ENCODE results near the gene TRAF2. TPM values are rescaled to one million over a fixed set of nuclear protein-coding genes. Genes with fewer than 3 reads are reported as not detected.

Gene TRAF2
- total RNA-seq, 2 donors from 2014 or later = 53.5 to 73.3 TPM

DNA sequence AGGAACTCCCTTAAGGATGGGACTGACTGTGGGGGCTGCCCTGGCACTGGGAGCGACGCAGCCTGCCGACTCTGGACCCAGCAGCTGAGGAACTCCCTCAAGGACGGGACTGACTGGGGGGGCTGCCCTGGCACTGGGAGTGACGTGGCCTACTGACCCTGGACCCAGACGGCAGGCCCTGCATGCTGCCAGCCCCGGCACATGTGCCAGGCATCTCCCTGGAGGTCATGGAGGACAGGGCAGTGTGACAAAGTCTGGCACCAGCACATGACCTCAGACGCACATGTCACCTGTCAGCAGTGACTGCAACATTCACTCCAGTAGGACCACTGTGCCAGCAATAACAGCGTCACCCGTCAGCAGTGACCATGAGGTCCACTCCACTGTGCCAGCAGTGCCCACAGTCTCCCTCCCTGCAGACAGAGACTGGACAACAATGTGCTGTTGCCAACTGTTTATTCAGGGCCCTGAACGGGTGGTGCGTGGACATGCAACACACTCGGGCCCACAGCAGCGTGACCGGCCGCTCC lies 53.7 kb downstream of the TRAF2 start:
- DNase-seq (no peak), ATAC-seq (replicated peaks in 1 of 2) (no peak)
- no peaks in the 10 kb centered on the region for H3K27me3 Mint-ChIP-seq (ENCODE audit: low read depth)
- no peak overlapping the region for H3K27ac Mint-ChIP-seq
- no peaks in the 10 kb centered on the region for H3K9me3 Mint-ChIP-seq
- no peak overlapping the region for H3K4me3 Mint-ChIP-seq
- H3K4me1 Mint-ChIP-seq (ENCODE audit: low read depth) = peaks cover 10% of the 10 kb centered on the region
- peaks cover 1 to 8% of the 10 kb centered on the region in 2 donors for H3K36me3 Mint-ChIP-seq (ENCODE audit: insufficient read depth in 2 of 2)

DNA sequence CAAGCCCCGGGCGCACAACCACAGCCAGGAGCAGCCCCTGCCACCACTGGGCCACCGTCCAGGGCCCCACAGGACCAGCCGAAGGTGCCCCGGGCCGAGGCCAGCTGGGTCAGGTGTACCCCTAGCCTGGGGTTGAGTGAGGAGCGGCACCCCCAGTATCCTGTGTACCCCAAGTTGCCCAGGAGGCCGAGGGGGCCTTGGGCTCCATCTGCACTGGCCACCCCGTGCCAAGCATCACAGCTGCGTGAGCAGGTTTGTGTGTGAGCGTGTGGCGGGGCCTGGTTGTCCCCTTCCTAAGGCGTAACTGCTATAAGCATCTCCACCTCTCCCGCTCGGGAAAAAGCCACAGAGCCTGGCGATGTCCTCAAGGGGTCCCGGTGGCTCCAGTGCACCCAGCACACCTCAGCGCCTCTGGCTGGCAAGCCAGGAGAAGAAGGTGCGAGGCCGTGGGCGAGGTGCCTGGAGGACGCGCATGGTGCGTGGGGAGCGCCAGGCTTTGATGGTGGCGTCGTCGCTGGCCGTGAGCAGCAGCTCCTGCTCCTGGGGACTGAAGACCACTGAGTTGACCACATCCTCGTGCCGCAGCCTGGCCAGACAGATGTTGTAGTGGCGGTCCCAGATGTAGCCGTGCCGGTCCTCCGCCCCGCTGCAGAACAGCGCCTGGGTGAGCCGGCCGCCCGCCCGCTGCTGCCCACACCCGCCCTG lies 54.4 kb downstream of the TRAF2 start:
- Mint-ChIP-seq H3K9me3 (no peaks in the 10 kb centered on the region), H3K27ac (no peak overlapping the region), H3K4me1 (ENCODE audit: low read depth) (peaks cover 14% of the 10 kb centered on the region), H3K4me3 (no peak overlapping the region), H3K27me3 (ENCODE audit: low read depth) (no peaks in the 10 kb centered on the region), H3K36me3 (ENCODE audit: insufficient read depth in 2 of 2) (peaks cover 1 to 8% of the 10 kb centered on the region in 2 donors)
- ATAC-seq (replicated peaks in 1 of 2) (no peak), DNase-seq (no peak)

DNA sequence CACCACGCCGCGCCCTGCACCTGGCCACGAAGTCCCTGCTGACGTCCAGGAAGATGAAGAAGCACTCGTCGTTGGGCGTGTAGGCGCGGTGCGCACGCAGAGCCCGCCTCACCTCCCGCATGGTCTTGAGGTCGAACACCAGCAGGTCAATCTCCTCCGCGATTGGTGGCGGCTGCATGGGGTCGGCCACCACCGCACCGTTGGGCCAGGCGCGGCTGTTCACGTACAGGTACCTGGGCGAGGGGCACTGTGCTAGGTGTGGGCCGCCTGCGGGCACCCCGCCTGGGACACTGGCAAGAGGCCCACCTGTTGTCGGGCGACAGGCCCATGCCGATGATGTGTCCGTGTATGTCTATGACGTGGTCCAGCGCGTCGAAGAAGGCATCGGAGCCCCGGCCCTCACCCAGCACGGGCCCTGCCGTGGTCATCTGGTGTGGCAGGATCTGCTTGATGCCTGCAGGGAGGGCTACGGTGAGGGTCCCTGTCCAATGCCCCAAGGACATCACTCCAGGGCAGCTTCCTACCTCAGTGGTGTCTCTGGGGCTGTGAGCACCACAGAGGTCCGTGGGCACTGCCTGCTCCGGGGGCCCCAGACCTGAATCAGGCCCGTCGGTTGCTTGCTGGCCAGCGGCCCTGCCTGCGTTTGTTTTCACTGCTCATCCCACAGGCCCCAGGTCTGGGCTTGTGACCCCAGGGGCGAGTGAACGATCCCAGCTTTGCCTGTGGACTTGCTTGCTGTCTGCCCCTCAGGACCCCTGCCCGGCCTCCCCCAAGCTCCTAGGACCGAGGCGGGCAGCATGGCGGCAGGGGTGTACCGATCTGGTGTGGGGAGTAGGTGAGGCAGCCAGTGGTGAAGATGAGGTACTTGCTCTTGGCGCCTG lies 55.2 kb downstream of the TRAF2 start:
- H3K36me3 Mint-ChIP-seq (ENCODE audit: insufficient read depth in 2 of 2) = peaks cover 1 to 8% of the 10 kb centered on the region in 2 donors
- H3K4me3 Mint-ChIP-seq = no peak overlapping the region
- no peaks in the 10 kb centered on the region for H3K27me3 Mint-ChIP-seq (ENCODE audit: low read depth)
- ATAC-seq (replicated peaks in 1 of 2) (no peak), DNase-seq (no peak)
- peaks cover 14% of the 10 kb centered on the region for H3K4me1 Mint-ChIP-seq (ENCODE audit: low read depth)
- H3K27ac Mint-ChIP-seq = no peak overlapping the region
- no peaks in the 10 kb centered on the region for H3K9me3 Mint-ChIP-seq

DNA sequence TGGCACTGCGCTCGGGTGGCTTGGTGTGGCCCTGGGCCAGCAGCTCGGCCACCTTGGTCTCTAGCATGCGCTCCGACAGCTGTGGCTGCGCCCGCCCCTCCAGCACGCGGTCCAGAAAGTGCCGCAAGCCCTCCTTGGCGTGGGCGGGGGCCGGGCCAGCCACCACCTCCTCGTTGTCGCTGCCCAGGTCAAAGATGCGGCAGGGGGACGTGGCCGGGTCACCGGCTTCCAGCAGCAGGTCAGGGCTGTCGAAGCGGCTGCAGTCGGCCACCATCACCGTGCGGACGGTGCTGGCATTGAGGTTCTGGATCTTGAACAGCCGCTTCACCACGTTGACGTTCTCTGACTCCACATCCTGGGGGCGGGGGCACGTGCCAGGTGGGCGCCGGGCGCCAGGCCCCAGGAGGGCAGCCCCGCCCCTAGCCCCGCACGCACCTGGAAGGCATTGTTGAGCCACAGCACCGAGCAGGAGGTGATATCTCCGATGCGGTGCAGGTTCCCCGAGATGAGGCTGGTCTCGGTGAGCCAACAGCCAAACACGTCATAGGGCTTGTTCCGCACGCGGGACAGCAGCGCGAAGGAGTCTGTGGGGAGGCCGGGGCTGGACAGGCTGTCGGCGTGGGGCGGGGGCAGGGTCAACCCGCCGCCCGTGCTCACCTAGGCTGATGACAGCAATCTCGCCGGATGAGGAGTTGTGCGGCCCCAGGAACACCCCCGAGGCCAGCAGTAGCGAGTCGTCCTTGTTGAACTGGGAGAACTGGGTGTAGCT lies 56.0 kb downstream of the TRAF2 start:
- peaks cover 14% of the 10 kb centered on the region for H3K4me1 Mint-ChIP-seq (ENCODE audit: low read depth)
- H3K9me3 Mint-ChIP-seq = no peaks in the 10 kb centered on the region
- peak overlapping the region; percentile 55 to 80 for H3K4me3 Mint-ChIP-seq
- no peaks in the 10 kb centered on the region for H3K27me3 Mint-ChIP-seq (ENCODE audit: low read depth)
- no peak overlapping the region for H3K27ac Mint-ChIP-seq
- peaks cover 1 to 6% of the 10 kb centered on the region in 2 donors for H3K36me3 Mint-ChIP-seq (ENCODE audit: insufficient read depth in 2 of 2)
- ATAC-seq (replicated peaks in 1 of 2) = no peak
- DNase-seq = no peak

DNA sequence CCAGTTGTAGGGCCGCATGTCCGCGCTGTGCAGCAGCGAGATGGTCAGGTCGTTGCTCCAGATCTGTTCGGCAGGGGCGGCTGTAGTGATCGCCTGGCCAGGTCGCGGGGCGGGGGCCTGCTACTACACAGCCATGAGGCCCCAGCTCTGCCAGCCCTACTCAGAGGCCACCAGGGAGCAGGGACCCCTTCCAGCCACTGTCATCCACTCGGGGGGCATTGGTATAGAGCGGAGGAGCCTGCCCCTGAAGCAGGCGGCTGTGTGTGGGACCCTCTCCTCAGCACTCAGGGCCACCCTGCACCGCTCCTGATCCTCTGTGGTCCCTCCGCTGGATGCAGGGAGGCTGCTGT lies 56.5 kb downstream of the TRAF2 start:
- DNase-seq (no peak), ATAC-seq (replicated peaks in 1 of 2) (no peak)
- no peak overlapping the region for H3K27ac Mint-ChIP-seq

DNA sequence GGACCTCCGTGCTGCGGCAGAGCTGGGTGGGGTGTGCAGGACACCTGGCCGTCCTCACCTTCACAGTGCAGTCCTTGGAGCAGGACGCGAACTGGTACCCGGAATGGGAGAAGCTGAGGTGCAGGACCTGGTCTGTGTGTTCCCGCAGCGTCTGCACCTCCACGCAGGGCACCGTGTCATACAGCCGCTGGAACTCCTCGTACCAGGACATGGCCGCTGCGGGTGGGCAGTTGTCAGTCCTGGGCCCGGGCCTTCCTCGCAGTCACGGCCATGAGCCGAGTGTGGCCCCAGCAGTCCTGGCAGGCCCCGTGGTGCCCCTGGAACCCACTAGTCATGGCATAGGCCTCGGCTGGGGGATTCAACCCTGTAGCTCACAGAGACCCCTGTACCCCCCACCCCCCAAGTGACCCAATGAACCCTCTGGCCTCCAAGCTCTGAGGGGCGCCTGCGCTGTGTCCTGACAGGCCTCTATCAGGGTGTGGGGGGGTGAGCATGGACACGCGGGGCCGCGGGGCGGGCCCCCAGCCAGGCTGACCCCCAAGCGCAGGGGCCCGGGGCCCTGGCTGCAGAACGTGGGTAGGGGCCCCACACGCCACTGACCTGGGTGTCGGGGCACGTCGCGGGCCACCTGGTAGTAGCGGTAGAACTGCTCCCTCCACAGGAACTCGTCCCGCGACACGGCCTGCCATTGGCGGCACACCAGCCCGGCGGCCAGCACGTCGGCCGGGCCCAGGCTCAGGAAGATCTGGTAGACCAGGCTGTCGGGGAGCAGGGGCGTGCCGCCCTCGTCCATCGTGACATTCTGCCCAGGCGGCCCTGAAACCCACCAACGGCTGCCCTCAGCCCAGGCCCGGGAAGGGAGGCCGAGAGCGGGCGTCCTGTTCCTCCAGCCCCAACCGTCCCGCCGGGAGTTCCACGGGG lies 57.2 kb downstream of the TRAF2 start:
- Mint-ChIP-seq H3K27me3 (ENCODE audit: low read depth) (no peaks in the 10 kb centered on the region), H3K4me1 (ENCODE audit: low read depth) (peaks cover 16% of the 10 kb centered on the region), H3K36me3 (ENCODE audit: insufficient read depth in 2 of 2) (peaks cover 1 to 5% of the 10 kb centered on the region in 2 donors), H3K9me3 (no peaks in the 10 kb centered on the region), H3K4me3 (peak overlapping the region; percentile 79 to 80), H3K27ac (peak overlapping the region; percentile 61)
- ATAC-seq (replicated peaks in 1 of 2) = peak; percentile 32 to 39
- DNase-seq = peak; percentile 59 to 62

More for the DNA sequence above, 56.5 kb downstream of the TRAF2 start:
- peaks cover 1 to 6% of the 10 kb centered on the region in 2 donors for H3K36me3 Mint-ChIP-seq (ENCODE audit: insufficient read depth in 2 of 2)
- peaks cover 14% of the 10 kb centered on the region for H3K4me1 Mint-ChIP-seq (ENCODE audit: low read depth)
- peak overlapping the region; percentile 55 to 80 for H3K4me3 Mint-ChIP-seq
- H3K27me3 Mint-ChIP-seq (ENCODE audit: low read depth) = no peaks in the 10 kb centered on the region
- no peaks in the 10 kb centered on the region for H3K9me3 Mint-ChIP-seq

DNA sequence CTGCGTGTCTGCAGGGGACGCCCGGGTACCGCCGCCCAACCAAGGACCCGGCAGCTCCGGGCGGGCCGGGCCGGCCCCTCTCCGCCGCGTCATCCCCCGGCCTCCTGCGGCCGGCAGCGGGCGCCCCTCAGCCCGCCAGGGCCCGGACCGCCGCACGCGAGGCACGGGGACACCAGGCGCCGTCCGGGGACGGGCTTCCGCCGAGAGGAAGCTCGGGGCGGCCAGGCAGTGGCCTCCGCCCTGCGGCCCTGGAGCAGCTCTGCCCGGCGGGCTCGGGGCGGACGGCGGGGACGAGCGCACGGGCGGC lies 57.8 kb downstream of the TRAF2 start:
- H3K4me3 Mint-ChIP-seq = peak overlapping the region; percentile 79 to 80
- no peak overlapping the region for H3K27ac Mint-ChIP-seq
- DNase-seq (no peak), ATAC-seq (replicated peaks in 1 of 2) (peak; percentile 47 to 58)
- no peaks in the 10 kb centered on the region for H3K9me3 Mint-ChIP-seq
- H3K36me3 Mint-ChIP-seq (ENCODE audit: insufficient read depth in 2 of 2) = peaks cover 1% of the 10 kb centered on the region in 2 donors
- no peaks in the 10 kb centered on the region for H3K27me3 Mint-ChIP-seq (ENCODE audit: low read depth)
- H3K4me1 Mint-ChIP-seq (ENCODE audit: low read depth) = peaks cover 19% of the 10 kb centered on the region

DNA sequence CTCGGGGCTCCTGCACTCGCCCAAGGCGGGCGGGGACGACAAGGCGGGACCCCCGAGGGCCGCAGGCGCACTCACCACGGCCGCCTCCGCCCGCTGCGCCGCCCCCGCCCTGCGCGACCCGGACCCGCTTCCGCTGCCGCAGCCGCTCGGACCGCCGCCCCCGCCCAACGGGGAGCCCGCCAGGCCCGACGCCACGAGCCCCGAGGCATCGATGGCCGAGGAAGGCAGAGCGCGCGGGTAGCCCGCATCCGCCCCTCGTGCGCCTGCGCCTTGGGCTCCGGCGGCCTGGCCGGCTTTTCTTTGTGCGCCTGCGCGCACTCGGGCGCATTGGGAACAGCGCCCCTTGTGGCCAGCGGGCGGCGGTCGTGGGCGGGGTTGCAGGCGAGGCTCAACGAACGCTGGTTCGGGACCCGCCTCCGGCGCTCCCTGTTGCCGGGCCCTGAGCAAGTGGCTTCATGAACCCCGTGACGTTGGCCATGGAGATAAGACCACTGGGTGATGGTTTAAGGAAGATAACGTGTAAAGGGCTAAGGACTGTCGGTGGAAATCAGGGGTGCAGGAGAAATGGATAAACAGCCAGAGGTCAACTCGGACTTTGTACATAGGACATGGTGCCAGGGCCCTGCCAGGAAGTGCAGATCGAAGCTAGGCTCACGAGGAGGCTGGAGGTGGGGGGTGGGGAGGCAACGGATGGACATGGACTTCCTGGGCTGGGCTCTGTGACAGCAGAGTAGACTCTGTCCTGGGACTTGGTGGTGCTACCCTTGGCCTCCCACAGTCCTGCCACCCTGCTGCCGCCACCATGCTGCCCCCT lies 58.4 kb downstream of the TRAF2 start, which contains the start of the genes C8G and FBXW5:
Gene C8G (plus strand): TSS at position 725 of the 814 bp plus-strand sequence. CDS start 78 bp downstream, at position 803.
Gene FBXW5 (minus strand): TSS at position 220 of the 814 bp plus-strand sequence. CDS start 655 bp downstream, outside the sequence.
- H3K4me3 Mint-ChIP-seq = peak within 1 kb of the TSS; percentile 79 to 80
- DNase-seq (peak; percentile 96 to 98), ATAC-seq (replicated peaks in 1 of 2) (peak; percentile 81 to 83)
- no peaks in the 10 kb centered on the region for H3K27me3 Mint-ChIP-seq (ENCODE audit: low read depth)
- H3K4me1 Mint-ChIP-seq (ENCODE audit: low read depth) = peaks cover 19% of the 10 kb centered on the region
- no peaks in the 10 kb centered on the region for H3K9me3 Mint-ChIP-seq
- H3K36me3 Mint-ChIP-seq (ENCODE audit: insufficient read depth in 2 of 2) = peaks cover 0 to 1% of the 10 kb centered on the region in 2 donors
- peak within 1 kb of the TSS; percentile 61 for H3K27ac Mint-ChIP-seq

DNA sequence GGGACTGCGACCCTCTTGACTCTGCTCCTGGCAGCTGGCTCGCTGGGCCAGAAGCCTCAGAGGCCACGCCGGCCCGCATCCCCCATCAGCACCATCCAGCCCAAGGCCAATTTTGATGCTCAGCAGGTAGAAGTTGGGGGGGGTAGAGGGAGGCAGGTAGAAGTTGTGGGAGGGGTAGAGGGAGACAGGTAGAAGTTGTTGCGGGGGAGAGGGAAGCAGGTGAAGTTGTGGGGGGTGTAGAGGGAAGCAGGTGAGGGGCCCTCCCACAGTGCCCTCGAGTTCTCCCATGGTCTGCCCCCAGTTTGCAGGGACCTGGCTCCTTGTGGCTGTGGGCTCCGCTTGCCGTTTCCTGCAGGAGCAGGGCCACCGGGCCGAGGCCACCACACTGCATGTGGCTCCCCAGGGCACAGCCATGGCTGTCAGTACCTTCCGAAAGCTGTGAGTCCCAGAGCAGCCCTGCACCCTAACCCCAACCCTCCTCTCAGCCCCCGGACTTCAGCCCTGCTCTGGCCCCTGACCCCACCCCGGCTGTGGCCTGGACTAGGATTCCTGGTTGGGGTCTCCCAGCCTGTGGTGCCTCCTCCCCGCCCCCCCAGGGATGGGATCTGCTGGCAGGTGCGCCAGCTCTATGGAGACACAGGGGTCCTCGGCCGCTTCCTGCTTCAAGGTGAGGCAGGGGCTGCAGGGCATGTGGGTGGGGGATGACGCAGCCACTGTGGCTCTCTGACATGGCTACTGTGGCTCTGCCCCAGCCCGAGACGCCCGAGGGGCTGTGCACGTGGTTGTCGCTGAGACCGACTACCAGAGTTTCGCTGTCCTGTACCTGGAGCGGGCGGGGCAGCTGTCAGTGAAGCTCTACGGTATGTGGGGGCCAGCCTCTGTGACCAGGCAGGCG lies 59.3 kb downstream of the TRAF2 start:
- Mint-ChIP-seq H3K36me3 (ENCODE audit: insufficient read depth in 2 of 2) (peaks cover 0 to 1% of the 10 kb centered on the region in 2 donors), H3K4me3 (no peak overlapping the region), H3K27ac (no peak overlapping the region), H3K9me3 (no peaks in the 10 kb centered on the region), H3K4me1 (ENCODE audit: low read depth) (peaks cover 24% of the 10 kb centered on the region), H3K27me3 (ENCODE audit: low read depth) (no peaks in the 10 kb centered on the region)
- ATAC-seq (replicated peaks in 1 of 2) (no peak), DNase-seq (no peak)

DNA sequence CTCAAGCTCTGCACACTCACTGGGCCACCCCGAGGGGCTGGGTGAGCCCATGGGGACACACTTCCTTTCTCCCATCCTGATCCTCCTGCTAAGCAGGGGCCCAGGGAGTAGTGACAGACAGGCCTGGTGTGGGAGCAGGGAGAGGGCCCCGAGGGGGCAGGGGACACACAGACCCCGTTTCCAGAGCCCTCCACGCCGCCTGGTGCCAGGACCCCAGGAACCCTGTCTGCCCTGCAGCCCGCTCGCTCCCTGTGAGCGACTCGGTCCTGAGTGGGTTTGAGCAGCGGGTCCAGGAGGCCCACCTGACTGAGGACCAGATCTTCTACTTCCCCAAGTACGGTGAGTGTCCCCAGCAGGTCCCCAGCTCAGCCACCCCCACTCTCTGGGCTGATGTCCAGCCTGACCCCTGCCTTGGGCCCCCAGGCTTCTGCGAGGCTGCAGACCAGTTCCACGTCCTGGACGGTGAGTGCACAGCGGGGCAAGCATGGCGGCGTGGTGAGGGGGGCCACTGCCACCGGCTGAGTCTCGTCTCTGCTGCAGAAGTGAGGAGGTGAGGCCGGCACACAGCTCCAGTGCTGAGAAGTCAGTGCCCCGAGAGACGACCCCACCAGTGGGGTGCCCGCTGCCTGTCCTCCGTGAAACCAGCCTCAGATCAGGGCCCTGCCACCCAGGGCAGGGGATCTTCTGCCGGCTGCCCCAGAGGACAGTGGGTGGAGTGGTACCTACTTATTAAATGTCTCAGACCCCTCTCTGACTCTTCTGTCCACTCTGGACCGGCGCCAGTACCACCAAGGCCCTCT lies 60.1 kb downstream of the TRAF2 start:
- Mint-ChIP-seq H3K9me3 (no peaks in the 10 kb centered on the region), H3K36me3 (ENCODE audit: insufficient read depth in 2 of 2) (peaks cover 0 to 1% of the 10 kb centered on the region in 2 donors), H3K4me3 (no peak overlapping the region), H3K27ac (no peak overlapping the region), H3K4me1 (ENCODE audit: low read depth) (peaks cover 24% of the 10 kb centered on the region), H3K27me3 (ENCODE audit: low read depth) (no peaks in the 10 kb centered on the region)
- DNase-seq (no peak), ATAC-seq (replicated peaks in 1 of 2) (no peak)

Measured in activated T-cell treated with anti-CD3 and anti-CD28 coated beads, Interleukin-2, amount 50 U/mL, for 72 hours (primary cell).